ENCODE results near the gene FAM222A. TPM values are rescaled to one million over a fixed set of nuclear protein-coding genes. Genes with fewer than 3 reads are reported as not detected.

The FAM222A gene
- polyA plus RNA-seq, 1 donor from 2014 or later: 8.5 TPM

DNA sequence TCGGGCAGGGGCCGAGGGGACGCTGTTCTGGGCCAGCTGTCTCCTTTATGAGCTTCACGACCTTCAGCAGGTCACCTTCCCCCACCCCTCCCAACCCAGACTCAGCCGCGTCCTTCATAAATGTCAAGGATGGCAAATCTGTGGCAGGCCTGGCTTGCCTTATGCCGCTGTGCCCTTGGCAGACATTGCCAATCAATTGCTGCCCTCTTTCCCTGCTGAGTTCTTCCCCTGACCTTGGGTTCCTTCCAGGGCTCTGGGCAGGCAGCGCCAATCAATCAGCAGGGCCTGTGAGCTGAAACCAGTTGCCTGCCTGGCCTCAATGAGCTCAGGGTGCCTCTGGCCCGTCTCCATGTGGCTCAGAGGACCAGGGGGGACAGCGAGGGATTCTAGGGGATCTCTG is 7.7 kb downstream of the FAM222A start:
- H3K27ac ChIP-seq (ENCODE audit: low read length): no peak overlapping the region
- no peak overlapping the region for H3K4me3 ChIP-seq (ENCODE audit: low read length)
- H3K27me3 ChIP-seq (ENCODE audit: insufficient read depth, low read depth, low read length): no peaks in the 10 kb centered on the region
- H3F3A ChIP-seq (ENCODE audit: insufficient read depth, low read length, poor library complexity, severe bottlenecking): no peaks in the 10 kb centered on the region
- H3K79me2 ChIP-seq (replicated peaks; ENCODE audit: insufficient read depth, low read length): peaks cover 71% of the 10 kb centered on the region
- no peaks in the 10 kb centered on the region for H3K9me3 ChIP-seq (ENCODE audit: low read length)
- no peaks in the 10 kb centered on the region for H4K20me1 ChIP-seq (ENCODE audit: insufficient read depth)
- H3K9me2 ChIP-seq (ENCODE audit: insufficient read depth, low read length): no peaks in the 10 kb centered on the region
- no peak overlapping the region for H3K9ac ChIP-seq (ENCODE audit: low read length)
- TF ChIP-seq POLR2AphosphoS5 (IDR thresholded peaks at IDR 0.05) (no peak), TAF1 (IDR thresholded peaks at IDR 0.05; ENCODE audit: low read depth) (no peak), EP300 (conservative IDR thresholded peaks at IDR 0.05; ENCODE audit: poor library complexity, severe bottlenecking) (no peak), RAD21 (conservative IDR thresholded peaks at IDR 0.05) (no peak), MXI1 (conservative IDR thresholded peaks at IDR 0.05; ENCODE audit: poor library complexity, severe bottlenecking) (no peak), EZH2 (IDR thresholded peaks at IDR 0.05; ENCODE audit: borderline replicate concordance, insufficient read depth, low read length, poor library complexity, severe bottlenecking) (no peak), SMC3 (conservative IDR thresholded peaks at IDR 0.05; ENCODE audit: poor library complexity) (no peak)
- TF ChIP-seq, protein P1, sequence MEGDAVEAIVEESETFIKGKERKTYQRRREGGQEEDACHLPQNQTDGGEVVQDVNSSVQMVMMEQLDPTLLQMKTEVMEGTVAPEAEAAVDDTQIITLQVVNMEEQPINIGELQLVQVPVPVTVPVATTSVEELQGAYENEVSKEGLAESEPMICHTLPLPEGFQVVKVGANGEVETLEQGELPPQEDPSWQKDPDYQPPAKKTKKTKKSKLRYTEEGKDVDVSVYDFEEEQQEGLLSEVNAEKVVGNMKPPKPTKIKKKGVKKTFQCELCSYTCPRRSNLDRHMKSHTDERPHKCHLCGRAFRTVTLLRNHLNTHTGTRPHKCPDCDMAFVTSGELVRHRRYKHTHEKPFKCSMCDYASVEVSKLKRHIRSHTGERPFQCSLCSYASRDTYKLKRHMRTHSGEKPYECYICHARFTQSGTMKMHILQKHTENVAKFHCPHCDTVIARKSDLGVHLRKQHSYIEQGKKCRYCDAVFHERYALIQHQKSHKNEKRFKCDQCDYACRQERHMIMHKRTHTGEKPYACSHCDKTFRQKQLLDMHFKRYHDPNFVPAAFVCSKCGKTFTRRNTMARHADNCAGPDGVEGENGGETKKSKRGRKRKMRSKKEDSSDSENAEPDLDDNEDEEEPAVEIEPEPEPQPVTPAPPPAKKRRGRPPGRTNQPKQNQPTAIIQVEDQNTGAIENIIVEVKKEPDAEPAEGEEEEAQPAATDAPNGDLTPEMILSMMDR (IDR thresholded peaks at IDR 0.05; ENCODE audit: poor library complexity, severe bottlenecking): no peak
- TF ChIP-seq, protein P2, sequence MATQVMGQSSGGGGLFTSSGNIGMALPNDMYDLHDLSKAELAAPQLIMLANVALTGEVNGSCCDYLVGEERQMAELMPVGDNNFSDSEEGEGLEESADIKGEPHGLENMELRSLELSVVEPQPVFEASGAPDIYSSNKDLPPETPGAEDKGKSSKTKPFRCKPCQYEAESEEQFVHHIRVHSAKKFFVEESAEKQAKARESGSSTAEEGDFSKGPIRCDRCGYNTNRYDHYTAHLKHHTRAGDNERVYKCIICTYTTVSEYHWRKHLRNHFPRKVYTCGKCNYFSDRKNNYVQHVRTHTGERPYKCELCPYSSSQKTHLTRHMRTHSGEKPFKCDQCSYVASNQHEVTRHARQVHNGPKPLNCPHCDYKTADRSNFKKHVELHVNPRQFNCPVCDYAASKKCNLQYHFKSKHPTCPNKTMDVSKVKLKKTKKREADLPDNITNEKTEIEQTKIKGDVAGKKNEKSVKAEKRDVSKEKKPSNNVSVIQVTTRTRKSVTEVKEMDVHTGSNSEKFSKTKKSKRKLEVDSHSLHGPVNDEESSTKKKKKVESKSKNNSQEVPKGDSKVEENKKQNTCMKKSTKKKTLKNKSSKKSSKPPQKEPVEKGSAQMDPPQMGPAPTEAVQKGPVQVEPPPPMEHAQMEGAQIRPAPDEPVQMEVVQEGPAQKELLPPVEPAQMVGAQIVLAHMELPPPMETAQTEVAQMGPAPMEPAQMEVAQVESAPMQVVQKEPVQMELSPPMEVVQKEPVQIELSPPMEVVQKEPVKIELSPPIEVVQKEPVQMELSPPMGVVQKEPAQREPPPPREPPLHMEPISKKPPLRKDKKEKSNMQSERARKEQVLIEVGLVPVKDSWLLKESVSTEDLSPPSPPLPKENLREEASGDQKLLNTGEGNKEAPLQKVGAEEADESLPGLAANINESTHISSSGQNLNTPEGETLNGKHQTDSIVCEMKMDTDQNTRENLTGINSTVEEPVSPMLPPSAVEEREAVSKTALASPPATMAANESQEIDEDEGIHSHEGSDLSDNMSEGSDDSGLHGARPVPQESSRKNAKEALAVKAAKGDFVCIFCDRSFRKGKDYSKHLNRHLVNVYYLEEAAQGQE (IDR thresholded peaks at IDR 0.05; ENCODE audit: borderline replicate concordance): no peak
- H3K36me3 ChIP-seq (ENCODE audit: insufficient read depth, low read length): no peaks in the 10 kb centered on the region
- H2AFZ ChIP-seq (ENCODE audit: low read depth, low read length): no peak overlapping the region
- H3K4me2 ChIP-seq (ENCODE audit: low read length): no peak overlapping the region

DNA sequence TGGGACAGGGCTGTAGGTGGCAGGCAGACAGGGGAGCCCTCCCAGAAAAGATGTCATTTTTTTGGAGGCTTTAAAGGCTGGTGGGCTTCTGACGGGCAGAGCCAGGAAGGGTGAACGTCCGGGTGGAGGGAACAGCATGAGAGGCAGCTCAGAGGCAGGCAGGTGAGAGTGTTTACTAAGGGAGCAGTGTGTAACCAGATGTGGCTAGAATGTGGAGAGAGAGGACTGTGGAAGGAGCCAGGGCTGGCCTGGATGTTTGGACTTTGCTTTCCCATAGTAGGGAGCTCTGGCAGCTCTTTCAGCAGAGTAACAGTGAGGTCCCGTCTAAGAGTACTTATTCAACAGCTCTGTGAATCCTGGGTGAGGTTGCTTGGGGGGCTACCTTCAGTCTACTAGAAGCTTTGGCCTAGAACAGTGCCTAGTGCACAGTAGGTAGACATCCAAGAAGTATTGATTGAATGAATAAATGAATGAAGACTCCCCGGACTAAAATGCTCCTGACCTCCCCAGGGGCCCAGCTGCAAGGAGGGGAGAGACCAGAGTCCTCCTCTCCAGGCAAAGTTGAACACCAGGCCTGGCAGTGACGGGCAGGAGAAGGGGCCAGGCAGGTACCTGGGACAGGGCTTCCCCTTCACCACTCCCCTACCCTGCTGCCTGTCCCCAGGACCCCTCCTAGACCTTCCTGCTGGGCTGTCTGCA is 8.5 kb downstream of the FAM222A start:
- H4K20me1 ChIP-seq (ENCODE audit: insufficient read depth): no peaks in the 10 kb centered on the region

More for the DNA sequence above, 8.5 kb downstream of the FAM222A start:
- Histone ChIP-seq H3K27ac (ENCODE audit: low read length) (no peak overlapping the region), H3K36me3 (ENCODE audit: insufficient read depth, low read length) (no peaks in the 10 kb centered on the region), H3K27me3 (ENCODE audit: insufficient read depth, low read depth, low read length) (no peaks in the 10 kb centered on the region), H3K4me3 (ENCODE audit: low read length) (peak overlapping the region; percentile 29), H2AFZ (ENCODE audit: low read depth, low read length) (no peak overlapping the region), H3K79me2 (replicated peaks; ENCODE audit: insufficient read depth, low read length) (peaks cover 64% of the 10 kb centered on the region), H3F3A (ENCODE audit: insufficient read depth, low read length, poor library complexity, severe bottlenecking) (no peaks in the 10 kb centered on the region), H3K9me3 (ENCODE audit: low read length) (no peaks in the 10 kb centered on the region), H3K9me2 (ENCODE audit: insufficient read depth, low read length) (no peaks in the 10 kb centered on the region), H3K9ac (ENCODE audit: low read length) (peak overlapping the region; percentile 23), H3K4me2 (ENCODE audit: low read length) (no peak overlapping the region)
- no peak for TF ChIP-seq MXI1 (conservative IDR thresholded peaks at IDR 0.05; ENCODE audit: poor library complexity, severe bottlenecking)
- TF ChIP-seq, protein P2 (IDR thresholded peaks at IDR 0.05; ENCODE audit: borderline replicate concordance): no peak
- TF ChIP-seq EZH2 (IDR thresholded peaks at IDR 0.05; ENCODE audit: borderline replicate concordance, insufficient read depth, low read length, poor library complexity, severe bottlenecking): no peak
- no peak for TF ChIP-seq POLR2AphosphoS5 (IDR thresholded peaks at IDR 0.05)
- no peak for TF ChIP-seq TAF1 (IDR thresholded peaks at IDR 0.05; ENCODE audit: low read depth)
- TF ChIP-seq EP300 (conservative IDR thresholded peaks at IDR 0.05; ENCODE audit: poor library complexity, severe bottlenecking): no peak
- TF ChIP-seq, protein P1 (IDR thresholded peaks at IDR 0.05; ENCODE audit: poor library complexity, severe bottlenecking): no peak

Measured in neural cell (in vitro differentiated cells).